ENCODE results near the gene TNNC2.
"Not testable (repeated sequence)": the region's sequence is repeated elsewhere in the genome, so short reads cannot be mapped to it uniquely, and the experiment has no call there.

Gene TNNC2

GRCh38 chr20:45818239-45818638, 8.9 kb downstream of the TNNC2 start:
- no peak for DNase-seq

- no peak for DNase-seq
Measured at GRCh38 chr20:45817376-45818194, 9.5 kb downstream of the TNNC2 start.

- DNase-seq: no peak
Measured at GRCh38 chr20:45816951-45817350, 10.2 kb downstream of the TNNC2 start.

- no peak for DNase-seq
Measured at GRCh38 chr20:45814314-45814713, 12.8 kb downstream of the TNNC2 start.

- DNase-seq: no peak
Measured at GRCh38 chr20:45813489-45813888, 13.6 kb downstream of the TNNC2 start.

GRCh38 chr20:45813006-45813340, 14.1 kb downstream of the TNNC2 start:
- no peak for DNase-seq

GRCh38 chr20:45812157-45813005, 14.7 kb downstream of the TNNC2 start, which contains the start of gene UBE2C:
UBE2C (plus strand) TSS chr20:45812644; CDS start chr20:45812696, 52 bp downstream.
- DNase-seq: peak; percentile 95

- DNase-seq: no peak
Measured at GRCh38 chr20:45810191-45810970, 16.7 kb downstream of the TNNC2 start.

GRCh38 chr20:45801851-45802250, 25.3 kb downstream of the TNNC2 start:
- no peak for DNase-seq

GRCh38 chr20:45798935-45799642, 28.0 kb downstream of the TNNC2 start:
- peak; percentile 62 for DNase-seq

GRCh38 chr20:45797955-45798354, 29.2 kb downstream of the TNNC2 start:
- not testable (repeated sequence) for DNase-seq

GRCh38 chr20:45797510-45797909, 29.6 kb downstream of the TNNC2 start:
- DNase-seq: not testable (repeated sequence)

GRCh38 chr20:45796337-45797065, 30.6 kb downstream of the TNNC2 start:
- no peak for DNase-seq

GRCh38 chr20:45792317-45793118, 34.6 kb downstream of the TNNC2 start:
- no peak for DNase-seq

GRCh38 chr20:45788351-45788750, 38.8 kb downstream of the TNNC2 start:
- no peak for DNase-seq

- DNase-seq: no peak
Measured at GRCh38 chr20:45783656-45784294, 43.3 kb downstream of the TNNC2 start.

- DNase-seq: no peak
Measured at GRCh38 chr20:45782890-45783289, 44.2 kb downstream of the TNNC2 start.

GRCh38 chr20:45781391-45781931, 45.7 kb downstream of the TNNC2 start:
- DNase-seq: no peak

GRCh38 chr20:45780159-45780558, 47.0 kb downstream of the TNNC2 start:
- DNase-seq: no peak

All from activated naive CD4-positive, alpha-beta T cell treated with Interleukin-2 at 50 U/mL for 16 hours (primary cell).